Measurements from ENCODE around the gene LOXL1. TPM values are rescaled to one million over a fixed set of nuclear protein-coding genes. Genes with fewer than 3 reads are reported as not detected.

LOXL1 gene
- total RNA-seq, 1 donor from 2014 or later = 163 TPM

DNA sequence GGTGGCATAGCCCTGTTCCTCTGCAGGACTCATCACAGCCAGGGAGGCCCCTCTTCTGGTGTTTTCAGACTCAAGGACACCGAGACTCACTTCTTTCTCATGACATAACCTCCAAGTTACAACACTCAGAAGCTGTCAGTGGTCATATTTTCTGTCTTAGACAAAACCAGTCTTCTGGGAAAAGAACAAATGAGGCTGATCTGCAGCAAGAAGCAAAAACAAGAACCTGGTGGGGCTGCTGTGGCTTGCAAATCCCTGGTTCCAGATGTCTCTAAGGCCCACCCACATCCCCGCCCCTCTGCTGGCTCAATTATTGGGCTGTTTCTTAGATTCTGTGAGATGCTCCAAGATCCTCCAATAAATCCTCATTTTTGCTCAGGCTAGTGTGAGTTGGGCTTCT lies 16.6 kb upstream of the LOXL1 start:
- TF ChIP-seq, protein P1, sequence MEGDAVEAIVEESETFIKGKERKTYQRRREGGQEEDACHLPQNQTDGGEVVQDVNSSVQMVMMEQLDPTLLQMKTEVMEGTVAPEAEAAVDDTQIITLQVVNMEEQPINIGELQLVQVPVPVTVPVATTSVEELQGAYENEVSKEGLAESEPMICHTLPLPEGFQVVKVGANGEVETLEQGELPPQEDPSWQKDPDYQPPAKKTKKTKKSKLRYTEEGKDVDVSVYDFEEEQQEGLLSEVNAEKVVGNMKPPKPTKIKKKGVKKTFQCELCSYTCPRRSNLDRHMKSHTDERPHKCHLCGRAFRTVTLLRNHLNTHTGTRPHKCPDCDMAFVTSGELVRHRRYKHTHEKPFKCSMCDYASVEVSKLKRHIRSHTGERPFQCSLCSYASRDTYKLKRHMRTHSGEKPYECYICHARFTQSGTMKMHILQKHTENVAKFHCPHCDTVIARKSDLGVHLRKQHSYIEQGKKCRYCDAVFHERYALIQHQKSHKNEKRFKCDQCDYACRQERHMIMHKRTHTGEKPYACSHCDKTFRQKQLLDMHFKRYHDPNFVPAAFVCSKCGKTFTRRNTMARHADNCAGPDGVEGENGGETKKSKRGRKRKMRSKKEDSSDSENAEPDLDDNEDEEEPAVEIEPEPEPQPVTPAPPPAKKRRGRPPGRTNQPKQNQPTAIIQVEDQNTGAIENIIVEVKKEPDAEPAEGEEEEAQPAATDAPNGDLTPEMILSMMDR (IDR thresholded peaks at IDR 0.05; ENCODE audit: partially characterized antibody, unreplicated experiment) = no peak
- no peak overlapping the region for H3K4me3 Mint-ChIP-seq (ENCODE audit: unreplicated experiment)
- H3K27ac Mint-ChIP-seq (ENCODE audit: unreplicated experiment) = no peak overlapping the region
- DNase-seq = no peak
- peaks cover 19% of the 10 kb centered on the region for H3K4me1 Mint-ChIP-seq (ENCODE audit: low read depth, unreplicated experiment)
- peaks cover 1% of the 10 kb centered on the region for H3K27me3 Mint-ChIP-seq (ENCODE audit: unreplicated experiment)
- H3K36me3 Mint-ChIP-seq (ENCODE audit: unreplicated experiment) = peaks cover 4% of the 10 kb centered on the region
- H3K9me3 Mint-ChIP-seq (ENCODE audit: unreplicated experiment) = peaks cover 1% of the 10 kb centered on the region

DNA sequence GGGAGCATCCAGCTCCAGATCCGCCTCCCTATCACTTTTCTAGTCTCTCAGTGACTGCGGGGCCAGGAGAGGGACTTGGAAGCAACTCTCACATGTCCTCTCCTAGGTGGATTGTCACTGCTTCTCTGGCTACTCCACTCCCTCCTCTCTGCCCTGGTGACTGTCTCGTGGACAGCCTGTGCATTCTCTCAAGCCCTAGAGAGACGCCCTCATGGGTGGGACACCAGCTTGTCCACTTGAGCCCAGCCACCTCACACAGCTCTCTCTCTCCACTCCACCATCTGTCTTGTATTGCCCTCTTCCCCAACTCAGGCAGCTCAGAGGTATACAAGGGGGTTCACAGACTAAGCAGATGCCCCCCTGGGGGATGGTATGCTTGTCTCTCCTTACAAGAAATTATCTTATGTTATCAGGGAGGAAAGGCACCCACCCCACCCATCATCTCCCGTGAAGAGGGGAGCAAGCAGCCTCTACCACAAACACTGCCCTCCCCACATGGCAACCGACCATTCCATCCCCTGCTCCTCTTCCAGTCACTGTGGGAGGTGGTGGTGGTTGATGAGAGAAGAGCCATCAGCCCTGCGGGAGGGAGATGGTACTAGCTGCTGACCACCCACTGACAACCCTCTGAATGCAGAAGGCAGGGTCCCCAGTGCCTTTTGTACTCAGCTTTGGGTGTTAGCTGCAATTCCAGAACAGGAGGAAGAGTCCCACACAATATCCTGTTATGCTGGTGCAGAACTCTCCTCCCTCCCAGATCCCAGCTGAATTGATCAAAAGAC lies 15.5 kb upstream of the LOXL1 start:
- peaks cover 1% of the 10 kb centered on the region for H3K9me3 Mint-ChIP-seq (ENCODE audit: unreplicated experiment)
- peaks cover 4% of the 10 kb centered on the region for H3K36me3 Mint-ChIP-seq (ENCODE audit: unreplicated experiment)
- TF ChIP-seq, protein P1 (IDR thresholded peaks at IDR 0.05; ENCODE audit: partially characterized antibody, unreplicated experiment) = no peak
- no peak overlapping the region for H3K27ac Mint-ChIP-seq (ENCODE audit: unreplicated experiment)
- DNase-seq = no peak
- no peak overlapping the region for H3K4me3 Mint-ChIP-seq (ENCODE audit: unreplicated experiment)
- H3K4me1 Mint-ChIP-seq (ENCODE audit: low read depth, unreplicated experiment) = peaks cover 19% of the 10 kb centered on the region
- H3K27me3 Mint-ChIP-seq (ENCODE audit: unreplicated experiment) = no peaks in the 10 kb centered on the region

DNA sequence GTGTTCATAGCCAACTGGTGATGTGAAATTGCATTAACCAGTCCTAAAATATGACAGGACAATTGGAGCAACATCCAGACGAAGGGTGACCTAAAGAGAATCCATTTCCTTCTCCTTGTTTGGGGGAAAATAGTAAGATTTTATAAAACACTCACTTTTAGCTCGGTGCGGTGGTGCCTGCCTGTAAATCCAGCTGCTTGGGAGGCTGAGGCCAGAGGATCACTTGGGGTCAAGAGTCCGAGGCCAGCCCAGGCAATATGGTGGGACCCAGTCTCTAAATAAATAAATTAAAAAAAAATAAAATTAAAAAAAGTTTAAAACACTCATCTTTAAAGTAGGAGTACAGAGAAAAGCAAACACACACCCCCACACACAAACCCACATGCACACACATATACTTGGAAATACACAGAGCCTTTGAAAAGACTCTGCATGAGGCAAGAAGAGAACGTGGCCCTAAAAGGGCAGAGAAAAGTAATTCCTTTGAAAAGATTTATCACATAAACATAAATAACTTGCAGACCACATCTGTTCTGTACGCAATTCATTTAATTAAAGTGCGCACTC lies 14.1 kb upstream of the LOXL1 start:
- Mint-ChIP-seq H3K4me1 (ENCODE audit: low read depth, unreplicated experiment) (peaks cover 19% of the 10 kb centered on the region), H3K4me3 (ENCODE audit: unreplicated experiment) (no peak overlapping the region), H3K27me3 (ENCODE audit: unreplicated experiment) (no peaks in the 10 kb centered on the region), H3K36me3 (ENCODE audit: unreplicated experiment) (peaks cover 4% of the 10 kb centered on the region), H3K9me3 (ENCODE audit: unreplicated experiment) (peaks cover 3% of the 10 kb centered on the region), H3K27ac (ENCODE audit: unreplicated experiment) (no peak overlapping the region)
- TF ChIP-seq, protein P1 (IDR thresholded peaks at IDR 0.05; ENCODE audit: partially characterized antibody, unreplicated experiment) = no peak
- DNase-seq = no peak

DNA sequence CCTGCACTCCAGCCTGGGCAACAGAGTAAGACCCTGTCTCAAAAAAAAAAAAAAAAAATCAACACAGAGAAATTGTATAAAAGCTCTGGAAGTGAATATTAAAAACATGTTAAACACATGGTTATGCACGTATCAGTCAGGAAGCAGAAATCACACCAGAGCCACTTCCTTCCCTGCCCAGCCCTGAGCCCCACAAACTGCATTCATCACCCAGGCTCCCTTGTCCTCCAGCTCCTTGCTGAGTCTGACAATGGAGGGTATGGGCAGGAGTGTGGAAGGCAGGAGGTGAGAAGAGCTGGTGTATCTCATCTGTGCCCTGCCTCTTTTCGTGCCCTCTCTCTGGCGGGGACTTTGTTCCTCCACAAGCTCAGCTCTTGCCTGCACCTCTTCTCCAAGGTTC lies 12.1 kb upstream of the LOXL1 start:
- Mint-ChIP-seq H3K4me3 (ENCODE audit: unreplicated experiment) (no peak overlapping the region), H3K4me1 (ENCODE audit: low read depth, unreplicated experiment) (peaks cover 15% of the 10 kb centered on the region)

More for the DNA sequence above, 12.1 kb upstream of the LOXL1 start:
- DNase-seq = no peak
- Mint-ChIP-seq H3K27me3 (ENCODE audit: unreplicated experiment) (no peaks in the 10 kb centered on the region), H3K9me3 (ENCODE audit: unreplicated experiment) (peaks cover 8% of the 10 kb centered on the region), H3K36me3 (ENCODE audit: unreplicated experiment) (peaks cover 23% of the 10 kb centered on the region), H3K27ac (ENCODE audit: unreplicated experiment) (no peak overlapping the region)
- TF ChIP-seq, protein P1 (IDR thresholded peaks at IDR 0.05; ENCODE audit: partially characterized antibody, unreplicated experiment) = no peak
